Gastroesophageal sphincter (tissue), 3 donors: Measurements from ENCODE around the gene SFTA2.

Experiments
- CTCF ChIP-seq, 4 experiments: fragments of 200-600 bp in 2 of 4; fragments of 450-650 bp in 2 of 4; sonication (generic) in 1 of 4; IDR thresholded peaks; one replicate each; pipeline ENCODE4 v1.5.1; 2017 to 2019; ENCODE audit warnings: antibody characterized with exemption in 4 of 4, mild to moderate bottlenecking in 2 of 4, moderate library complexity in 2 of 4
- POLR2A ChIP-seq, 2 donors: fragments of 450-650 bp; IDR thresholded peaks; one replicate each; pipeline ENCODE4 v1.6.1; 2017; ENCODE audit warnings: antibody characterized with exemption in 2 of 2, mild to moderate bottlenecking in 2 of 2, moderate library complexity in 1 of 2
- POLR2AphosphoS5 ChIP-seq: sonication (generic); formaldehyde crosslinking; IDR thresholded peaks from one replicate; pipeline ENCODE4 v1.6.1; 2017; ENCODE audit warnings: antibody characterized with exemption

GRCh38 chr6:30903236-30903635, 28.7 kb downstream of the SFTA2 start:
- TF ChIP-seq CTCF (IDR thresholded peaks at IDR 0.05), result no peak
- TF ChIP-seq POLR2AphosphoS5, result no peak
- TF ChIP-seq POLR2A (IDR thresholded peaks at IDR 0.05), result no peak
